Measurements from ENCODE around the gene DYRK1A.

DYRK1A gene

DNA sequence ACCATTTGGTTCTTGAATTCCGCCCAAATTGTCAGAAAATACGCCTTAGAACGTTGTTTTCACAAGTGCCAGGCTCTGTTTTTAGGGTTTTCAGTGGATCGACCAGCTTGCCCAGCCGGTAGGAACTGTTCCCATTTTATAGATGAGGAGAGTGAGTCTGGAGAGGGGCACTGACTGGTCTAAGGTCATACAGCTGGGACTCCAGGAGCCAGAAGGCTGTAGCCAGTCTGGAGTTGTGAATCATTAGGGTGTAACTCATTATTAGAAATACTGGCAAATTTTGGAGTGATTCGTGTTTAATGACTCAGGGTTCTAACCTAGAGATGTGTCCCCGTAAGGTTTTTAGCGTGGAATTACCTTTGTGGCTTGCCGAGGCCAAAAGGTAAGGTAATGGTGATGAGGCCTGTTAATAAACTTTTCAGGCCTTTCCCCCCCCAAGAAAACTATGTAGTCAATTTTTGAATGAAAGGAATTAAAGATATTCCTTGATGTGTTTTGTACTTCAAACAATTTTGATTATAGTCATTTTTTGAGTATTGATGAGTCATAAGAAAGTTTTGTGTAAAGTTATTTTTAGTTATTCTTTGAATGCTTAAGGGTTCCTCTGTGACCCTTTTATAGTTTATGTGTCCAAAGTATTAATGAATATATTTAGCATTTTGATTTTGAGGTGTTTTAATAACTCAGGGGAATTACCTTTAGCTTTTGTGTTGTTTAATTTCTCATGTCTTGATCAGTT is 2.1 kb downstream of the DYRK1A start (continued):
- TF ChIP-seq, protein P1, sequence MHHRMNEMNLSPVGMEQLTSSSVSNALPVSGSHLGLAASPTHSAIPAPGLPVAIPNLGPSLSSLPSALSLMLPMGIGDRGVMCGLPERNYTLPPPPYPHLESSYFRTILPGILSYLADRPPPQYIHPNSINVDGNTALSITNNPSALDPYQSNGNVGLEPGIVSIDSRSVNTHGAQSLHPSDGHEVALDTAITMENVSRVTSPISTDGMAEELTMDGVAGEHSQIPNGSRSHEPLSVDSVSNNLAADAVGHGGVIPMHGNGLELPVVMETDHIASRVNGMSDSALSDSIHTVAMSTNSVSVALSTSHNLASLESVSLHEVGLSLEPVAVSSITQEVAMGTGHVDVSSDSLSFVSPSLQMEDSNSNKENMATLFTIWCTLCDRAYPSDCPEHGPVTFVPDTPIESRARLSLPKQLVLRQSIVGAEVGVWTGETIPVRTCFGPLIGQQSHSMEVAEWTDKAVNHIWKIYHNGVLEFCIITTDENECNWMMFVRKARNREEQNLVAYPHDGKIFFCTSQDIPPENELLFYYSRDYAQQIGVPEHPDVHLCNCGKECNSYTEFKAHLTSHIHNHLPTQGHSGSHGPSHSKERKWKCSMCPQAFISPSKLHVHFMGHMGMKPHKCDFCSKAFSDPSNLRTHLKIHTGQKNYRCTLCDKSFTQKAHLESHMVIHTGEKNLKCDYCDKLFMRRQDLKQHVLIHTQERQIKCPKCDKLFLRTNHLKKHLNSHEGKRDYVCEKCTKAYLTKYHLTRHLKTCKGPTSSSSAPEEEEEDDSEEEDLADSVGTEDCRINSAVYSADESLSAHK (tag by site-specific recombination; IDR thresholded peaks at IDR 0.05), result no peak
- no peak for TF ChIP-seq ZNF248 (tag by site-specific recombination; IDR thresholded peaks at IDR 0.05)
- peak; percentile 39; the same call in 1 of the 2 replicates for TF ChIP-seq ZBTB17 (tag by site-specific recombination; IDR thresholded peaks at IDR 0.05)
- no peak for TF ChIP-seq ZNF670 (tag by site-specific recombination; IDR thresholded peaks at IDR 0.05; ENCODE audit: low read depth)
- no peak for TF ChIP-seq ZNF274 (IDR thresholded peaks at IDR 0.05; ENCODE audit: low read length)
- TF ChIP-seq ZNF274 (tag by site-specific recombination; IDR thresholded peaks at IDR 0.05; ENCODE audit: borderline replicate concordance), result no peak
- TF ChIP-seq ZNF112 (tag by site-specific recombination; IDR thresholded peaks at IDR 0.05), result no peak
- TF ChIP-seq ZNF624 (tag by site-specific recombination; IDR thresholded peaks at IDR 0.05), result no peak
- TF ChIP-seq ZNF449 (tag by site-specific recombination; IDR thresholded peaks at IDR 0.05), result 0 out of 2 replicates have a peak, but pooled peaks have one; percentile 68
- TF ChIP-seq CTCF (tag by site-specific recombination; IDR thresholded peaks at IDR 0.05), result no peak
- TF ChIP-seq OVOL3 (tag by site-specific recombination; IDR thresholded peaks at IDR 0.05), result no peak
- TF ChIP-seq ZNF549 (tag by site-specific recombination; IDR thresholded peaks at IDR 0.05), result no peak
- TF ChIP-seq ZNF639 (tag by site-specific recombination; IDR thresholded peaks at IDR 0.05), result 0 out of 2 replicates have a peak, but pooled peaks have one; percentile 46
- no peak for TF ChIP-seq KLF10 (tag by site-specific recombination; IDR thresholded peaks at IDR 0.05)
- TF ChIP-seq, protein P2, sequence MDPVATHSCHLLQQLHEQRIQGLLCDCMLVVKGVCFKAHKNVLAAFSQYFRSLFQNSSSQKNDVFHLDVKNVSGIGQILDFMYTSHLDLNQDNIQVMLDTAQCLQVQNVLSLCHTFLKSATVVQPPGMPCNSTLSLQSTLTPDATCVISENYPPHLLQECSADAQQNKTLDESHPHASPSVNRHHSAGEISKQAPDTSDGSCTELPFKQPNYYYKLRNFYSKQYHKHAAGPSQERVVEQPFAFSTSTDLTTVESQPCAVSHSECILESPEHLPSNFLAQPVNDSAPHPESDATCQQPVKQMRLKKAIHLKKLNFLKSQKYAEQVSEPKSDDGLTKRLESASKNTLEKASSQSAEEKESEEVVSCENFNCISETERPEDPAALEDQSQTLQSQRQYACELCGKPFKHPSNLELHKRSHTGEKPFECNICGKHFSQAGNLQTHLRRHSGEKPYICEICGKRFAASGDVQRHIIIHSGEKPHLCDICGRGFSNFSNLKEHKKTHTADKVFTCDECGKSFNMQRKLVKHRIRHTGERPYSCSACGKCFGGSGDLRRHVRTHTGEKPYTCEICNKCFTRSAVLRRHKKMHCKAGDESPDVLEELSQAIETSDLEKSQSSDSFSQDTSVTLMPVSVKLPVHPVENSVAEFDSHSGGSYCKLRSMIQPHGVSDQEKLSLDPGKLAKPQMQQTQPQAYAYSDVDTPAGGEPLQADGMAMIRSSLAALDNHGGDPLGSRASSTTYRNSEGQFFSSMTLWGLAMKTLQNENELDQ (tag by site-specific recombination; IDR thresholded peaks at IDR 0.05; ENCODE audit: low read depth), result no peak
- TF ChIP-seq ZNF621 (tag by site-specific recombination; IDR thresholded peaks at IDR 0.05), result no peak
- no peak for TF ChIP-seq ZNF776 (tag by site-specific recombination; IDR thresholded peaks at IDR 0.05; ENCODE audit: borderline replicate concordance)
- TF ChIP-seq SCRT2 (tag by site-specific recombination; IDR thresholded peaks at IDR 0.05), result no peak
- TF ChIP-seq ZNF341 (tag by site-specific recombination; IDR thresholded peaks at IDR 0.05; ENCODE audit: low read depth), result no peak
- TF ChIP-seq ZNF777 (tag by site-specific recombination; IDR thresholded peaks at IDR 0.05; ENCODE audit: borderline replicate concordance), result no peak
- TF ChIP-seq ZNF16 (tag by site-specific recombination; IDR thresholded peaks at IDR 0.05; ENCODE audit: low read depth), result no peak
- no peak for TF ChIP-seq ZNF768 (tag by site-specific recombination; IDR thresholded peaks at IDR 0.05)
- TF ChIP-seq IKZF3 (tag by site-specific recombination; IDR thresholded peaks at IDR 0.05), result 0 out of 2 replicates have a peak, but pooled peaks have one; percentile 14
- TF ChIP-seq ZNF518A (tag by site-specific recombination; conservative IDR thresholded peaks at IDR 0.05; ENCODE audit: low read depth), result no peak
- TF ChIP-seq RBAK (tag by site-specific recombination; IDR thresholded peaks at IDR 0.05), result no peak

Data from HEK293 (cell line).